GM19372 (cell line): ENCODE measurements around the gene HIPK1.

ENCODE experiments used
- ATAC-seq: cut with Tn5 transposase; IDR thresholded peaks from one replicate; pipeline ENCODE4 v1.9.1; 2021; ENCODE audit warnings: mild to moderate bottlenecking, low read depth, moderate library complexity; ENCODE audit not compliant: unreplicated experiment

The HIPK1 gene

GRCh38 chr1:113928941-113929749, at the start of gene HIPK1:
Gene HIPK1, plus strand, starts transcription at chr1:113929324.
- ATAC-seq, result peak; percentile 64

DNA sequence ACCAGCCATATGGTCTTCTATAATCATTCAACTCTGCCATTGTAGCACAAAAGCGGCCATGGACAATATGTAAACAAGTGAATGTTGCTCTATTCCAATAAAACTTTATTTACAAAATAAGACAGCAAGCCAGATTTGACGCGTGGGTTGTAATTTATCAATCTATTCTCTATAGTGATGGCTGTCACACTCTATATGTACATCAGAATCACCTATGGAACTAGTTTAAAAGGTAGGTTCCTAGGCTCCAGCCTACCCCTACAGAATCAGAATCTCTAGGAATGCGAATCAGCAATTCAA, 49.4 kb upstream of the HIPK1 start:
- ATAC-seq, result no peak

- no peak for ATAC-seq
Observed at GRCh38 chr1:113881661-113882060, 47.5 kb upstream of the HIPK1 start.

DNA sequence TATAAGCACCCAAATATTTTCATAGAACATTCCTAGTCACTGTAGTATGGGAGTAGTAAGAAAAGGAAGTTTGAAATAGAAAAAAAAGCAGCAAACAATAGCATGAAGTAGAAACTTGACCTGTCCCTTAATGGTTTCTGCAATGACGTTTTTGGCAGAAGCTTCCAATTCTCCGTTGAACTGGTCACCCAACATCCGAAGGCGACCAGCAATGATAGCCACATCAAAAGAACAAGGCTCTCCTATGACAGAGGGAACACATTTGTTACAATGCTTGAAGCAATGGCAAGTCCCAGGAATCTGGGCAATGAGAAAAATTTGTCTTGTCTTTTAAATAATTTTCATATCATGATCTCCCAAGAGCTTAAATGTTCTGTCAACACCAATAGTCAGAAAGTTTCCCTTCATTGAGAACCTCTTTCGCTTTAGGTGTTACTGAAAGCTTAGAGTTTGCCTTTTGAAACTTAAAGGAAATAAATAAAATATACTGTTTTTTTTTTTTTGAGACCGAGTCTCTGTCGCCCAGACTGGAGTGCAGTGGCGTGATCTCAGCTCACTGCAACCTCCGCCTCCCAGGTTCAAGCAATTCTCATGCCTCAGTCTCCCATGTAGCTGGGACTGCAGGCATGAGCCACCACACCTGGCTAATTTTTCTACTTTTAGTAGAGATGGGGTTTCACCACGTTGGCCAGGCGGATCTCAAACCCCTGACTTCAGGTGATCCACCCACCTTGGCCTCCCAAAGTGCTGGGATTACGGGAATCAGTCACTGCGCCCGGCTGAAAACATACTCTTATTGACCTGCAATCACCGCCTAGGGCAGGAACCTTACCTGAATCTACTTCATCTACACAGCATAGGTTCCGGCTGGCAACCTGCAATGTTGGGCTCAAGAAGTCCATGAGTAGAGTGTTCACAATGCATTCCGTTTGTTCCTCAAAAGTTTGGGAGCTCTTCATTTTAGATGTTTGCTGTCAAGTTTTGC, 42.4 kb upstream of the HIPK1 start:
- no peak for ATAC-seq

- ATAC-seq, result no peak
Observed at GRCh38 chr1:113887402-113888175, 41.5 kb upstream of the HIPK1 start, which contains the start of gene BCL2L15. Gene BCL2L15, minus strand, starts transcription at chr1:113887581. Its CDS starts 206 bp downstream, at chr1:113887375.

DNA sequence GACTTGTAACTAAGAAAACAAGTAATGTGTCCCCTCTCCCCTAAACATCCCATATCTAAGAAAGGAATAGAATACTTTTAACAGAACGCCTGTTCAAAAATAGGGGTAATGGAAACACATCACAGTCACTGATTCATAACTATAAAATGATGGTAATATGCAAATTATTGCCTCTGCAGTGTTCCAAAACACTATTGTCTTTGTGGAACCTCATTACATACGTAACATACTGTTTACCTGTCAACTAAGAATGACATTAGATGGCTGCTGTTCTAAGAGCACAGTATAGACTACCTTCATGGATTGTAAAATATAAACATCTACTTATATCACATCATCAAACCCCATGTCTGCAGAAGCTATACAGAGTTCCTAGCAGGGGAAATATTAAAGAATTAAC, 38.3 kb upstream of the HIPK1 start:
- no peak for ATAC-seq

- ATAC-seq, result no peak
Observed at GRCh38 chr1:113891631-113892220, 37.4 kb upstream of the HIPK1 start.

DNA sequence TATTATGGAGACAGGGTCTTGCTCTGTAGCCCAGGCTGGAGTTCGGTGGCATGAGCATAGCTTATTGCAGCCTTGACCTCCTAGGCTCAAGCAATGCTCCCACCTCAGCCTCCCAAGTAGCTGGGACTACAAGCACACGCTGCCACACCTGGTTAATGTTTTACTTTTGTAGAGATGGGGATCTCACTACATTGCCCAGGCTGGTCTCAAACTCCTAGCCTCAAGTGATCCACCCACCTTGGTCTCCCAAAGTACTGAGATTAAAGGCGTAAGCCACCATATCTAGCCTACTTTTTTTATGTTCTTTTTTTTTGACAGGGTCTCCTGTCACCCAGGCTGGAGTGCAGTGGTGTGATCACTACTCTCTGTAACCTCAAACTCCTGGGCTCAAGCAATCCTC, 35.9 kb upstream of the HIPK1 start:
- no peak for ATAC-seq

DNA sequence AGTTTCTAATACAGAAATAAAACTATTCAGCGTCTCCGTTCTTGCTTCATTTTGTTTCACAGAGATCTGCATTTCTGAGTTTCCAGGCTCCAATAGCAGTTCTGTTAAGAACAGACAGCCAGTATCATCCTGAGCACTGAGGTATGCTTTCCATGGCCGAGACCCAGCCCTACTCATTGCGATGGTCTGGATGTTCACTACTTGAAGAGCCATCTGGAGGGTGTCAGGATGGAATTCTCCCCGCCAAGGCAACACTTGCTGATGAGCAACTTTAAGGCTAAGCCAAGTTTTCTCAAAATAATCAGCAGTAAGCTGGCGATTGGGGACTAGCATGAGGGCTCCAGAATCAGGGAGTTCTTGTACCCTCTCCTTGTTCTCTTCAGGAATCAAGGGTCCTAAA, 34.0 kb upstream of the HIPK1 start:
- ATAC-seq, result no peak

- no peak for ATAC-seq
Observed at GRCh38 chr1:113895961-113896360, 33.2 kb upstream of the HIPK1 start.

DNA sequence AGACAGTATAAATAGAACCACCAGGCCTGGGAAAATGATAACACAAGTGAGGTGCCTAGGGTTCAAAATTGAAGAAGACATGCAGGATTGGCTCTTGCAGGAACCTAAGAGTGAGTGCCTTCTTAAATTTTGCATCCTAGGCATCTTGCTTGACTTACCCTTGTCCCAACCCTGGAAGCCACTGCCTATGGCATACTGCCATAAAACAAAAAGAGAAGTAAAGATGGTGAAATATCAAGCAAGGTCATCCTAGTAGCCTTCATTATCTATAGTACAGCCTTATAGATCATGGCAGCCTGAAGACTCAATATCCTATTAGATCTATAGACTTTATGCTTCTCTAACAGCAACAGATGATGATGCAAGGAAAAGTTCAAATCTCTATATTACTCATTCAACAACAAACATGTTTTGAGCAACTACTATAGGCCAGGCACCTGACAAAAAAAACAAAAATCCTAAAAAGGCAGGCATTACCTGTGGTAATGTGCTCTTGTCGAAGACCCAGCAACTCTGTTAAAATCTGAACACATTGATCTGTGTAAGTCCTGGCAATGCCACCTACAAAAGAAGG, 30.8 kb upstream of the HIPK1 start:
- ATAC-seq, result no peak

DNA sequence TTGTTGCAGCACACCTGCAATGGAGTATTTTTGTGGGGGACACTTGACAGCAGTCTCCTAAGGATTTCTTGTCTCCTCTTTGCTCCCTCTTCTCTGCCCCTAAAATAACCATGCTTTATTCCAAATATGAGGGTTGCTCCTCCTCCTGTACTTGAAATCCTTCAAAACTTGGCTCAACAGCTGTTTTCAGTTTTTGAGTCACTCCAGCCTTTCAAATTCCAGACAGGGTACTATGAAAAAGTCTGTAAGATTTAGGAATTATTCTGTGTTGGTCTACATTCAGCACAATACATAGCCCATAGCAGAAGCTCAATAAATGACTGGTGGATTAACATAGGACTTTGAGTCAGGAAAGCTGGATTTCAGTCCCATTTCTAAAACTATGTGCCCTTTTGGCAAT, 30.0 kb upstream of the HIPK1 start:
- ATAC-seq, result no peak

DNA sequence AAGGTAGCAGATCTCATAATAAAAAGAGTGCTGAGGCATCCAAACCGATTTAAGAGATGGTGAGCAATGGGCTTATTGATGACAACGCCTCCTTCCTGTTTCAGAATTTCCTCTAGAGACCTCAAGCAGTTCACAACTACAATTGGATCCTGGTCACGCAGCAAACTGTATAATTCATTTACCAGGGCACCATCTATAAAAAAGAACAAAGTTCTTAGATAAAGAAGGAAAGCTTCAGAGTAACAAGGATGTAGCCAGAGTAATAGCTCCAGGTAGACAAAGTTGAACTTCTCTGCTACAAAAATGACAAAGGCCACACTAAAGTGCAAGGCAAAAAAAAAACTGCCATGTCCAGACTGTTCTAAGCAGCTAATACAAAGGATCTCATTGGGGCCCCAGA, 27.9 kb upstream of the HIPK1 start:
- no peak for ATAC-seq

DNA sequence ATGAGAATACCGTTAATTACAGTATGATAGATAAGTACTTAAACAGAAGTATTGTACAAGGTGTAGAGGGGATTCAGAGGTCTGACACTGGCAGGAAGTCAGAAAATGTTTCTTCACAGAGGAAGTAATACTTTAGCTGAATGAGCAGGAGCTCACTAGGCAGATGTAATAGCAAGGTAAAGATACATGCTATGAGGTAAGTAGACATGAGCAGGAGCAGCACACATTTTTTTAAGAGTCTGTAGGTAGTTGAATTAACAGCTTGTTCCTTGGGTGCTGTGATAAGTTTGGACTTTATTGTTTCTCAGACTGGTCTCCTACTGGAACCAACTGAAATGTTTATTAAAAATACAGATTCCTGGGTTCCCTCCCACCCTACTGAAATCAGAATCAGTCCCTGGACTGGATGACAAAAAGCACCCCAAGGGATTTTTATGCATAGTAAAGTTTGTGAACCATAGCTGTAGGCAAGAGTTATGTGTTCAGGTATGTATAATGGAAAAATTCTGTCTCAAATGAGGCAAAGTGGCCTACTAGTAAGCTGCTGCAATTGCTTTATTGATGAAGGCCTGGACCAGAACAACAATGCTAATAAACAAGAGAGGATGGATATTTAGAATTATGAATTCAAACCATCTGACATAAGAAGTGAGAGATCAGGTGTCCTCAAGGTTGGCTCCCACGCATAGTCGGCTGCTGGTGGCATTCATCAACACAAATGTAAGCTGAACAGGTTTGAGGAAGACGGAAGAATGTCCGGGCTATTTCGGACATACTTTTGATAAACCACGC, 25.4 kb upstream of the HIPK1 start:
- ATAC-seq, result no peak

GRCh38 chr1:113904293-113904673, 24.8 kb upstream of the HIPK1 start:
- peak; percentile 26 for ATAC-seq

- peak; percentile 88 for ATAC-seq
Observed at GRCh38 chr1:113904674-113905434, 24.3 kb upstream of the HIPK1 start, which contains the start of the genes AP4B1 and DCLRE1B. Gene AP4B1, minus strand, starts transcription at chr1:113904799. Its CDS starts 82 bp downstream, at chr1:113904717. Gene DCLRE1B, plus strand, starts transcription at chr1:113905326. Its CDS starts 261 bp downstream, at chr1:113905587.

DNA sequence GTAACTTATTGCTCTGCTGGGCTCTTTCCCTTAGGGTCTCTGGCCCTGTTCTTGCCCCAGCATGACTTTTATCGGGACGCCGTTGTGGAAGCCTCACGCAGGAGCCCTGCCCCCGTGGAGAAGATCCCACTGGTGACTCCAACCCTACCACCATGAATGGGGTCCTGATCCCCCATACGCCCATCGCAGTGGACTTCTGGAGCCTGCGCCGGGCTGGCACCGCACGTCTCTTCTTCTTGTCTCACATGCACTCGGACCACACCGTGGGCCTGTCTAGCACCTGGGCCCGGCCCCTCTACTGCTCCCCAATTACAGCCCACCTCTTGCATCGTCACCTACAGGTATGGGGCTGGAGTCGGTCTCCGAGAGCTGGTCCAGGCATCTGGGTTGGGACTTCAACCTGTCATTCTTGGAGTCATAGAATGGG, 23.7 kb upstream of the HIPK1 start:
- ATAC-seq, result no peak

GRCh38 chr1:113912594-113913311, 16.4 kb upstream of the HIPK1 start:
- ATAC-seq, result no peak
